ENCODE measurements around the gene SH3TC1.

DNA sequence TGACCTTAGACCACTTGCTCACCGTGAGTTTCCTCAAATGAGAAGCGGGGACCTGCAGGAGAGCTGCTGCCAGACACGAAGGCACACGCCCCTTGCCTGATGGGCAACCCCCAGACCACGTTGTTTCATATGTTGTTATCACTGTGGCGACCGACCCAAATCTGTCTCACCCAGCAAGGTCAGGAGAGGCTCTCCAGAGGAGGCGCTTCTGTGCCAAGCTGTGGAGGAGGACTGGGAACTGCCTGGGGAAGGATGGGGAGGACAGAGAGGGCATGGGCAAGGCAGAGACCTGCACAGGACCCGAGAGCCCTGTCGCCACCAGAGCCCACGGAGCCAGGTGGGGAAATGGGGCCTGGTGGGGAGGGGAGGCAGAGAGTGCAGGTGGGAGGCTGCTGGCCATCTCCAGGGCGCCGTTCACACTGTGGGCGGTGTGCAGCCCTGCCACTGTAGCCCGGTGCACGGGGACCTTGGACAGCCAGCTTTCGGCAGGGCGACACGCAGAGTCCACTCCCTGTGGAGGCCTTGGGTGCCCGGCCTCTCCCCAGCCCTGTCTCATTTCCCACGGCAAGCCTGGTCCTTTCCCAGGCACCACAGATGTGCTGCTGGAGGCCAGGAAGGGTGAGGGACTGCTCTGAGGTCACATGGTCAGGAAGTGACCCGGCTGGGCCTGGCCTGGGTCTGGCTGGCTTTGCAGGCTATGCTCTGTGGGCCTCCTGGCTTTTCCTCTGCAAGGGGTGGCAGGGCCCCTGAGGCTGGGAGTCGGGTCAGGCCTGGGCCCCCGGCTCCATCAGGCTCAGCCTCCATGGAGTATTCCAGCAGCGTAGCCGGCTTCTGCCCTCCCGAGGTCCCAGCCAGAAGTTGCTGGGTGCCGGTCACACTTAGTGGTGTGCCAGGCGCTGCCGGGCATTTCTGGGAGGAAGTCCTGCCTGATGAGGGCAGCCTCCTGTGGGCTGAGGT lies 73.7 kb downstream of the SH3TC1 start:
- TF ChIP-seq, protein P1, sequence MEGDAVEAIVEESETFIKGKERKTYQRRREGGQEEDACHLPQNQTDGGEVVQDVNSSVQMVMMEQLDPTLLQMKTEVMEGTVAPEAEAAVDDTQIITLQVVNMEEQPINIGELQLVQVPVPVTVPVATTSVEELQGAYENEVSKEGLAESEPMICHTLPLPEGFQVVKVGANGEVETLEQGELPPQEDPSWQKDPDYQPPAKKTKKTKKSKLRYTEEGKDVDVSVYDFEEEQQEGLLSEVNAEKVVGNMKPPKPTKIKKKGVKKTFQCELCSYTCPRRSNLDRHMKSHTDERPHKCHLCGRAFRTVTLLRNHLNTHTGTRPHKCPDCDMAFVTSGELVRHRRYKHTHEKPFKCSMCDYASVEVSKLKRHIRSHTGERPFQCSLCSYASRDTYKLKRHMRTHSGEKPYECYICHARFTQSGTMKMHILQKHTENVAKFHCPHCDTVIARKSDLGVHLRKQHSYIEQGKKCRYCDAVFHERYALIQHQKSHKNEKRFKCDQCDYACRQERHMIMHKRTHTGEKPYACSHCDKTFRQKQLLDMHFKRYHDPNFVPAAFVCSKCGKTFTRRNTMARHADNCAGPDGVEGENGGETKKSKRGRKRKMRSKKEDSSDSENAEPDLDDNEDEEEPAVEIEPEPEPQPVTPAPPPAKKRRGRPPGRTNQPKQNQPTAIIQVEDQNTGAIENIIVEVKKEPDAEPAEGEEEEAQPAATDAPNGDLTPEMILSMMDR (optimal IDR thresholded peaks at IDR 0.05 in 1 of 3, IDR thresholded peaks at IDR 0.05 in 1 of 3, conservative IDR thresholded peaks at IDR 0.05 in 1 of 3; ENCODE audit: extremely low read depth in 1 of 3, insufficient read depth in 2 of 3, low read length in 3 of 3): no peak
- no peak for TF ChIP-seq EZH2 (IDR thresholded peaks at IDR 0.05; ENCODE audit: low read length)

Data from keratinocyte (primary cell).